Measurements from ENCODE around the gene KREMEN2. TPM values are rescaled to one million over a fixed set of nuclear protein-coding genes. Genes with fewer than 3 reads are reported as not detected.

KREMEN2 gene
- total and polyA plus RNA-seq, 2 of the 13 experiments (the other 11 are each of a cell fraction or from before 2014, with no cell fraction given): 0.48 to 1.2 TPM

GRCh38 chr16:2980227-2981176, 16.4 kb downstream of the KREMEN2 start, which contains the start of gene PKMYT1 (continued):
- TF ChIP-seq MAF1 (CRISPR knock-in tag; IDR thresholded peaks at IDR 0.05; ENCODE audit: borderline replicate concordance) (0 out of 2 replicates have a peak, but pooled peaks have one; percentile 35), ZNF619 (CRISPR knock-in tag; IDR thresholded peaks at IDR 0.05) (peak; percentile 45), ZNF34 (CRISPR knock-in tag; IDR thresholded peaks at IDR 0.05; ENCODE audit: borderline replicate concordance) (0 out of 2 replicates have a peak, but pooled peaks have one; percentile 3), ZFP36L2 (CRISPR knock-in tag; IDR thresholded peaks at IDR 0.05) (no peak), ZFP90 (CRISPR knock-in tag; IDR thresholded peaks at IDR 0.05; ENCODE audit: borderline replicate concordance) (no peak), HIC2 (CRISPR knock-in tag; IDR thresholded peaks at IDR 0.05; ENCODE audit: low read depth) (no peak), ZNF451 (CRISPR knock-in tag; IDR thresholded peaks at IDR 0.05) (0 out of 2 replicates have a peak, but pooled peaks have one; percentile 34), CBX5 (CRISPR knock-in tag; IDR thresholded peaks at IDR 0.05; ENCODE audit: borderline replicate concordance) (no peak), ZNF672 (CRISPR knock-in tag; IDR thresholded peaks at IDR 0.05) (no peak), CEBPB (IDR thresholded peaks at IDR 0.05; ENCODE audit: borderline replicate concordance, low read depth, low read length) (no peak), CHD2 (IDR thresholded peaks at IDR 0.05; ENCODE audit: low read depth, low read length) (no peak), THAP11 (CRISPR knock-in tag; IDR thresholded peaks at IDR 0.05) (peak; percentile 47), SNRNP70 (IDR thresholded peaks at IDR 0.05; ENCODE audit: low read depth, low read length) (no peak), YEATS2 (CRISPR knock-in tag; IDR thresholded peaks at IDR 0.05; ENCODE audit: borderline replicate concordance) (peak; percentile 42; the same call in 1 of the 2 replicates), MXI1 (IDR thresholded peaks at IDR 0.05; ENCODE audit: borderline replicate concordance, low read depth, low read length) (peak; percentile 84; the same call in 1 of the 3 replicates), SPEN (CRISPR knock-in tag; IDR thresholded peaks at IDR 0.05; ENCODE audit: low read depth) (peak; percentile 74), TCF12 (IDR thresholded peaks at IDR 0.05) (no peak), TCF12 (CRISPR knock-in tag; IDR thresholded peaks at IDR 0.05) (0 out of 2 replicates have a peak, but pooled peaks have one; percentile 6), ZNF891 (CRISPR knock-in tag; IDR thresholded peaks at IDR 0.05) (no peak), SRSF1 (optimal IDR thresholded peaks at IDR 0.05; ENCODE audit: low read depth, low read length) (no peak), YEATS4 (CRISPR knock-in tag; IDR thresholded peaks at IDR 0.05; ENCODE audit: borderline replicate concordance) (peak; percentile 82), BHLHE40 (IDR thresholded peaks at IDR 0.05; ENCODE audit: low read length) (no peak)
- TF ChIP-seq, protein P1, sequence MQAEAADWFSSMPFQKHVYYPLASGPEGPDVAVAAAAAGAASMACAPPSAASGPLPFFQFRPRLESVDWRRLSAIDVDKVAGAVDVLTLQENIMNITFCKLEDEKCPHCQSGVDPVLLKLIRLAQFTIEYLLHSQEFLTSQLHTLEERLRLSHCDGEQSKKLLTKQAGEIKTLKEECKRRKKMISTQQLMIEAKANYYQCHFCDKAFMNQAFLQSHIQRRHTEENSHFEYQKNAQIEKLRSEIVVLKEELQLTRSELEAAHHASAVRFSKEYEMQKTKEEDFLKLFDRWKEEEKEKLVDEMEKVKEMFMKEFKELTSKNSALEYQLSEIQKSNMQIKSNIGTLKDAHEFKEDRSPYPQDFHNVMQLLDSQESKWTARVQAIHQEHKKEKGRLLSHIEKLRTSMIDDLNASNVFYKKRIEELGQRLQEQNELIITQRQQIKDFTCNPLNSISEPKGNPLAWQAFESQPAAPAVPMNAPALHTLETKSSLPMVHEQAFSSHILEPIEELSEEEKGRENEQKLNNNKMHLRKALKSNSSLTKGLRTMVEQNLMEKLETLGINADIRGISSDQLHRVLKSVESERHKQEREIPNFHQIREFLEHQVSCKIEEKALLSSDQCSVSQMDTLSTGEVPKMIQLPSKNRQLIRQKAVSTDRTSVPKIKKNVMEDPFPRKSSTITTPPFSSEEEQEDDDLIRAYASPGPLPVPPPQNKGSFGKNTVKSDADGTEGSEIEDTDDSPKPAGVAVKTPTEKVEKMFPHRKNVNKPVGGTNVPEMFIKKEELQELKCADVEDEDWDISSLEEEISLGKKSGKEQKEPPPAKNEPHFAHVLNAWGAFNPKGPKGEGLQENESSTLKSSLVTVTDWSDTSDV (CRISPR knock-in tag; IDR thresholded peaks at IDR 0.05): no peak
- TF ChIP-seq, protein P2, sequence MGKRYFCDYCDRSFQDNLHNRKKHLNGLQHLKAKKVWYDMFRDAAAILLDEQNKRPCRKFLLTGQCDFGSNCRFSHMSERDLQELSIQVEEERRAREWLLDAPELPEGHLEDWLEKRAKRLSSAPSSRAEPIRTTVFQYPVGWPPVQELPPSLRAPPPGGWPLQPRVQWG (CRISPR knock-in tag; IDR thresholded peaks at IDR 0.05; ENCODE audit: borderline replicate concordance, low read depth): no peak

All from HepG2 (cell line).